HG02623 (cell line): ENCODE data around the gene MACROH2A1.

Source experiments
- ATAC-seq: cut with Tn5 transposase; IDR thresholded peaks from one replicate; pipeline ENCODE4 v1.9.1; 2021; ENCODE audit warnings: moderate library complexity; ENCODE audit not compliant: unreplicated experiment

MACROH2A1 gene

GRCh38 chr5:135333732-135334515 lies 65.1 kb downstream of the MACROH2A1 start:
- ATAC-seq = no peak

DNA sequence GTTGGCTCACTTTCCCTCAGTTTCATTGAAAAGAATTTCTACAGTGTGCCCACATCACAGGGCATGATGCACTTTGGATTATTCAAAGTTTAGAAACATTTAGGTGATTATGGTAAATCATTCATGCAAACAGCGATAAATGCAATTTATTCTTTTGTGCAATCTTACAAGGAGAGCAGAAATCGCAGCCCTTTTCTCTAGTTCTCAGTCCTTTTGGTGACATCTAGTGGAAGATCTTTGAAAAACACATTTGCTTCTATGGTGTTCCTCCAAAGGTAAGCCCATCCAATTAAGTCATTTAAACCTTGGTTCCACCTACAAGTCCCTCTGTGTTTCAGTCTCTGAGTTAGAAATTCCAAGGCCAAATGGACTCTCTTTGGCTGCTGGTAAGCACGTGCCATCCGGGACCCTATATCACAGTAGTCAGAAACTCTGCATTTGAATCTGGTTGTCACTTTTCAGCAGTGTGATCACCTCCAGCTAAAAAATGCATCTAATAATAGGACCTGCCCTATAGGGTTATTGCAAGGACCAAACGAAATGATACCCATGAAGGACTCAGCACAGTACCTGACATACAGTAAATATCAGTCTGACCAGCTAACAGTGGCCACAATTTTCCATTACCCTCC lies 66.4 kb downstream of the MACROH2A1 start:
- no peak for ATAC-seq

DNA sequence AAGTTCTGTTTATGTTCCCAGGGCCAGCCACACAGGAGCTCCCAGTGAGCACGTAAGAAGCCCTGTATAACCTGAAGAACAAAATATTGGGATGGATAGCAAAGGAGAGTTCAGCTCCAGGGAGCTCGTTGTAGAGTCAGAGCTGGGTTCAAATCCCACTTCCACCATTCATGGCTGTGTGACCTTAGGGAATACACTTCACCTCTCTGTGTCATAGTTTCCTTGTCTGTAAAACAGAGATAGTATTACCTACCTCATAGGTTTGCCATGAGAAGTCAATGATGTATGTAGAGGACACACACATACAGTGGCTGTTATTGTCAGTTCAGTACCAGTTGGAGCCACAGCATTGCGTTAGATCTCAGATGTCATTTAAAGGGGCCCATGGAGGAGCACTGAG lies 67.4 kb downstream of the MACROH2A1 start:
- no peak for ATAC-seq

- no peak for ATAC-seq
These were observed 68.3 kb downstream of the MACROH2A1 start for GRCh38 chr5:135330798-135331096.

DNA sequence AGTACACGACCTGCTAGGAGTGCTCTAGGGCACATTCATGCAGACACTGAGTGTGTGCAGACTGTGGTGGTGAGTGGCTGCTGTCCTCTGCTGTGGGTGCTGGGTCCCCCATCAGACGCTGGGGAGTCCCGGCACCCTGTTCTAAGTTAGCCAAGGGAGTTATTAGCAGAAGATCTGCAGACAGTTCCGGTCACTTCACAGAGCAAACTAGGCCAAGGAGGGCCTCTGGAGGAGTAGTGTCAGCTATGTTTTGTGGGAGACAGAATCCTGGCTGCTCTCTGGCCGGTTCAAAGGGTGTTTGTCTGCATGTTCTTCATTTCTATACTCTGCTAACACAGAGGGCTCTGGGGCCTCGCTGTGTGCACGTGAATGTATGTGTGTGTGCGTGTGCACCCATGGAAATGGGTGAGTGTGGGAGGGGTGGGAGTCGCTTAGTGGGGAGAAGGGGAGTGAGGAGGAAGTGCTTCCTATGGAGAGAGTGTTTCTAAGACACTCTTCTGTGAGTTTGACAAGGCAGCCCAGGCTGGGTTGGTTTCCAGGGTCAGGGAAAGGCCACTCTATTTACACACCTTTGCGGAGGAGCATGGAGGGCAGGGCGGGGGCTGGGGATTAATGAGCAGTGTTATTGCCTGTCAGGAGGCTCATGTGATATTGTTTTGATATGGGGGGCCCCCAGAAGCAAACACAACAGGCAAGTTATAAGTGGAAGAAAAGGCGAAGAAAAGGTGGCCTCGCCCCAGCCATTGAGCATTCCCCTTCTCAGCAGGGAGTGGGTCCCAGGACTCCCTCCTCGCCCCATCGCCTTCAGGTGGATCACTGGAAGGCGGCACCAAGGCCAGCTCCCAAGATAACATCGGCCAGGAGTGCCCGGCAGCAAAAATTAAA lies 68.9 kb downstream of the MACROH2A1 start:
- no peak for ATAC-seq

DNA sequence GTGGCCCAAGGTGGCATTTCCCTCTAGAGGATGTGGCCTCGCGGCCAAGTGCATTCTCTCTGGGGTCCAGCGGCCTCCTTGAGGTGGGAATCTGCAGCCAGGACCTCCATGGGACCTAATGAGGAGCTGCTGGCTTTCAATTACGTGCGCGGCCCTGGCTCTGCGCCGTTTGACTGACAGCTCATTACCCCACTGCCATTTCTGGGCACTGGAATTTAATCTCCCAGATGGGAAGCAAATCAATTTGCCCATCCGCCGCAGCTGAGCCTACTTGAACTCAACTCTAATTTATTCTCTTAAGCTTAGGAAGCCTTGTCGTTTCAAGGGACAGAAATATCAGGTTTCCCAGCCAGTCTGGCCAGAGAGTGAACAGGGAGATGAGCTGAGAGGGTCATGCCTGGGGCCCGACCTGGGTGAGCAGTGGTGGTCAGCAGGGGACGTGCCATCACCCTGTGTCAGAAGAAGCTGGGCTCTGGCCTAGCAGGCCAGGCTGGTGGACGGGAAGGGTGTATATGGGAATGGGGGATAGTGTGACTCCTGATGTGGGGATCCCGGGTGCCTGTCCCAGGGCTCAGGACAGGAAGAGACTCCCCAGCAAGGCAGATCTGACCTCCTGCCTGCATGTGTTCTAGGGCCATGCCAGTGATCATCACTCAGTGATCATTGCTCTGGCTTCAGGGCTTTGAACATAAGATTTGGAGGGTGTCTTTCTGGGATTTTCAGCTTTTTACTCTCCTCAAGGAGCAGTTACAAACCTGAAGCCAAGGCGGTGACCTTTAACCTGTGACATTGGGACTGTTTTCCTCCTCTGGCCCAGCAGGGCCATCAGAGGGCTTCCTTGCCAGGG lies 69.7 kb downstream of the MACROH2A1 start:
- no peak for ATAC-seq

DNA sequence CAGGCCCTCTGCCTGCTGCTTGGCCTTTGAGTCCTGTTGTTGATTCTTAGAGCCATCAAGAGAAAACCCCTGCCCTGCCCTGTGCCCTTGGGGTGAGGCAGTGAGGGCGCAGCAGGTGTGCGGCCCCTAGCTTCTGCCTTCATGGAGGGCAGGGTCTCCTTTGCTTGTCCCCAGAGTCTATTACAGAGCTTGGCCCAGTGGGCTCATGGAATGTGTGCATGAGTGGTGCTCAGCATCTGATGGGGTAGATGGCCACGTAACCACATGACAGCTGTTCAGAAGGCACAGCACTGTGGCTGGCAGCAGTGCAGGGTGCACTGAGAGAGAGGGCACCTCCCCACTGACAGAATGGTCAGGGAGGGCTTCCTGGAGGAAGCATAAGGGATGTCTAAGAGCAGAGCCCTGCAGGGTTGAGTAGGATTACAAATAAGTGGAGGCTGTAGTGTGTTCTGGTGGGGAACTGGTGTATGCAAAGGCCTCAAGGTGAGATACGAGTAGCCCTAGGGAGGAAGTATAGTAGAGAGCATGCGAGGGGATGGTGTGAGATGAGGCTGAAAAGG lies 70.8 kb downstream of the MACROH2A1 start:
- no peak for ATAC-seq

DNA sequence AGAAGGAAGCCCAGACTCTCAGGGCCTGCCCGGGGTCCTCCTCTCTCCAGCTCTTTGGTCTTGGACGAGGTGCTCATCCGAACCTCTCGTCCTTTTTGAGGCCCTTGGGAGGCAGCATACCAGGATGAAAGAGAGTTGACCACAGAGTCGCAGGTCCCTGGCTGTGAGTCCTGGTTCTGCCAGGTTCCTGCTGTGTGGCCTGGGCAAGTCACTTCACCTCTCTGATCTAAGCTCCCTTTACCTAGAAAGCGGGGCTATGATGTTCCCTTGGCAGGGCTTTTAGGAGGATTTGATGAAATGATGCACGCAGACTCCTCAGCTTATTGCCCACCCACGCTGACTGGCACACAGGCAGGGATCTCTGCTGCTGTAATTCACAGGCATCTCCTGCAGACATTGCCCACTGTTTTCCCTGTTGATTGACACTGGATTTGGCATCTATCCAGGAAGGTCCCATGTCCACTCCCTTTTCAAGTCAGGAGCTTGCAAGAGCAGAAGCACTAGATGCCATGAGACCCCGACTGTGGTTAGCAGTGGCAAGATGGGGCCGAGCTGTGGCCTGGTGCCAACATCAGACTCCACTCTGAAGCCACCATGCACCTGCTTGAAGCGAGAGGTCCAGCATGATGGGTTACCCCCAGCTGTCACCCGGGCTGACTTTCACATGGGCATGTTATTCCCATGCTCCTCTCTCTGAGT lies 71.5 kb downstream of the MACROH2A1 start:
- no peak for ATAC-seq

DNA sequence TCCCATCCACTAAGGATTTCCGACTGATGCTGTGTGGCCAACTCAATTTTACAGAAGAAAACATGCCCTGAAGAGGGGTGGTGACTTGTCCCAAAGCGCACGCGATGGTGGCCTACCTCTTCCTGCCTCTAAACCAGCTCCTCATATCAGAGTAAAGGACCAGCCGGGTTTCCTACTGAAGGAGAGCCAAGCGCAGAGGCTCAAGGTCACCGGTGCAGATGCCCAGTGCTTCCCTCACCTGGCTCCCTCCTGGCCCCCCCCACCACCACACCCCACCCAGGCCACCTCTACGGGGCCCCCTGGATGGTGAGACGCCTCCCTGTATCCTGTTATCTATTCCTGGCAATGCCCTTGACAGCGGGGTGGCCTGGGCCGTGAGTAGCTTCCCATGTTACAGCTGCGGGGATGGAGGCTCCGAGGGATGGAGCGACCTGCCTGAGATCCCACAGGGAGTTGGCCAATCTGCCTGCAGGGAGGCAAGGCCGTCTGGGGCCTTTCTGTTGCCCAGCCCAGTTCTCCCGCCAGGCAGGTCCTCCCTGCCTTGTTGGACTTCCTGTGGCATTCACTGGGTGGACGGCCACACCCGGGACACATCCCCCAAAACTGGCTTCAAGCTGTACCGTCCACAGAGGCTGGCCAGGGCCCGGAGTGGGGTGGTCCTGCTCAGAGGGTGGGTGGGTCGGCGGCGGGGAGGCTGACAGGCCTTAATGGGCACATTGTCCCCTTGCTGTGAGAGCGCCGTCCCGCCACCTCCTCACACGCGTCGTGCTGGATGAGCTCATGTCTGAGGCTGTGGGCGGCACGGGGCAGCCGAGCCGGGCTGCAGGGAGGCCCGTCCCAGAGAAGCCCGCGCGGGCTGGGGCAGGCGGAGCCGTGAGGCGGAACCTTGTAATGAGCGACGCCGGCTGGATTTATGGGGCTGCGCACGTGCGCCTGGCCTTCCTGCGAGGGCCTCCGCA lies 72.5 kb downstream of the MACROH2A1 start:
- ATAC-seq = no peak

- no peak for ATAC-seq
These were observed 74.0 kb downstream of the MACROH2A1 start for GRCh38 chr5:135324897-135325650.

DNA sequence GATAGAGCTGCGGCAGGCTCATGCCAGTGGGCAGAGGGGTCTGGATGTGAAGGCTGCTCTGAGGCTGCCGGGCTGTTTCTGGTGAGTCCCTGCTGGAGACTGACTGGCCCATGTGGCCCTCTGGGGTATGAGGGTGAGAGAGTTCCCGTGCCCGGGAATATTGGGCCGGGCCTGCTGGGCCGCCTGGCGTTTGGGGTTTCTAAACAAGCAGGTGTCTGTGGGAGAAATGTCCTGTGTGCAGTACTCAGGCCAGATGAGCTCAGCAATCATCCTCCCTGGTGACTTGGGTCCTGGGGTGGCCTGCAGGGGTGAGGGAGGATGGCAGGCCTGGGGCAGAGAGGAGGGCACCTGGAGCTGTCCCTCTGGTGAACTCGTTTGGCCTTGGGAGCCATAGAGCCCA lies 74.9 kb downstream of the MACROH2A1 start:
- ATAC-seq = no peak

DNA sequence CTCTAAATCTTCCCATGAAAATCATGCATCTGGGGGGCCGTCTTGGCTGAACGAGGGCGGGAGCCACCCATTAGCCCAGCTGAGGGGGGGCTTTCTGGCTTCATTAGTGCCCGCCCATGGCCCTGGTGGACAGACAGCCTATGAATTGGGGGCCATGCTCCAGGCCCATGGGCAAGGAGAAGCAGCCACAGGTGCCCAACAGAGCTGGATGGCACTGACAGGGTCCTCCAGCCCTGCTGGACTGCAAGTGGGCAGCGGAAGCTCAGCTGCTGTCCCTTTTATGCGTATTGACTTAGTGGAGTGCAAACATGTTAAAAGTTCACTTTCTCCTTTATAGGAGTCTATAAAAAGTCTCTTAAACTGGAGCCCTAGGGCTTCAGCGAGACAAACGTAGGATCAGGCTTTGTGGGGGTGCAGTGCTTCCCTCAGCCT lies 75.3 kb downstream of the MACROH2A1 start:
- no peak for ATAC-seq

DNA sequence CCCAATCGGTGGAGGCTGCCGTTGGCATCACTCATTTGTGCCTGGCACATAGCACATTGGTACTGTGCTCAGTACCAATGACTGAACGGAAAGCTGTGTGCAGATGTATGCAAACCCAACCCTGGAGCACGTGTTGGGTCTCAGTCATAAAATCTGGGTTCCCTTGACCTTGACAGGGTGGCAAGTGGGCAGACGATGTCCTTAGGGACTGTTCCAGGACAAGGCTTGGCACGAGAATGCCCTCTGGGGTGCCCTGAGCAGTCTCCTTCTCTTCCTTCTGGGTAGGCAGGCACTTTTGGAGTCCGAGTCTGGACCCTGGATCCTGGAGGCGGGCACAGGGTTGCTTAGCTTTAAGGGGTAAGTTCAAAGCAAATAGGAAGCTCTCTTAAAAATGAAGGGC lies 75.8 kb downstream of the MACROH2A1 start:
- ATAC-seq = no peak

- ATAC-seq = no peak
These were observed 76.3 kb downstream of the MACROH2A1 start for GRCh38 chr5:135322744-135323143.

- ATAC-seq = no peak
These were observed 76.8 kb downstream of the MACROH2A1 start for GRCh38 chr5:135322271-135322670.

- no peak for ATAC-seq
These were observed 78.1 kb downstream of the MACROH2A1 start for GRCh38 chr5:135320718-135321484.

- no peak for ATAC-seq
These were observed 79.0 kb downstream of the MACROH2A1 start for GRCh38 chr5:135319928-135320606.
